A673 (cell line): ENCODE results near the gene PAM16. TPM values are rescaled to one million over a fixed set of nuclear protein-coding genes. Genes with fewer than 3 reads are reported as not detected.

Experiments used
- BruUV-seq: library from RNA; stranded (reverse); fragments of 400-500 nt; replicated peaks from 2 replicates; lab custom pipeline; 2021; lab: Mats Ljungman, UMichigan
- CTCF ChIA-PET: fragments of 300-600 bp; sonication (Branson Sonifier 250); formaldehyde crosslinking; loops from one replicate; lab custom pipeline; 2022; ENCODE audit warnings: antibody characterized with exemption; lab: Charles Lee
- POLR2A ChIA-PET: fragments of 300-600 bp; sonication (Branson Sonifier 250); formaldehyde crosslinking; loops from one replicate; lab custom pipeline; 2022; ENCODE audit warnings: antibody characterized with exemption; ENCODE audit not compliant: low non-redundant PET; lab: Charles Lee
- DNase-seq: peaks from one replicate; pipeline ENCODE4 v3.0.0-alpha.2; 2015; ENCODE audit warnings: low spot score
- H3K27ac ChIP-seq: fragments of 200-600 bp; sonication (generic); 2 replicates; pipeline ENCODE4 v1.5.1; 2016; ENCODE audit warnings: mixed run types, low read depth, mild to moderate bottlenecking, mixed read lengths, antibody characterized with exemption, low read length; ENCODE audit not compliant: poor library complexity, severe bottlenecking
- H3K27me3 ChIP-seq: fragments of 200-600 bp; sonication (generic); replicated peaks from 2 replicates; pipeline ENCODE4 v1.6.1; 2017; ENCODE audit warnings: mixed run types, low read depth, mild to moderate bottlenecking, mixed read lengths, antibody characterized with exemption, low read length; ENCODE audit not compliant: insufficient read depth, poor library complexity
- H3K36me3 ChIP-seq: fragments of 200-600 bp; sonication (generic); 2 replicates; pipeline ENCODE4 v1.6.1; 2016; ENCODE audit warnings: mixed run types, mild to moderate bottlenecking, mixed read lengths, antibody characterized with exemption, low read length; ENCODE audit not compliant: insufficient read depth, poor library complexity, severe bottlenecking
- H3K4me1 ChIP-seq: fragments of 200-600 bp; sonication (generic); 2 replicates; pipeline ENCODE4 v1.6.1; 2017; ENCODE audit warnings: mixed run types, mild to moderate bottlenecking, mixed read lengths, antibody characterized with exemption, low read length; ENCODE audit not compliant: insufficient read depth, poor library complexity, severe bottlenecking
- H3K4me3 ChIP-seq: fragments of 200-600 bp; sonication (generic); 2 replicates; pipeline ENCODE4 v1.5.1; 2016; ENCODE audit warnings: low read depth, mixed run types, mild to moderate bottlenecking, mixed read lengths, low read length; ENCODE audit not compliant: poor library complexity, severe bottlenecking
- H3K9me3 ChIP-seq: fragments of 200-600 bp; sonication (generic); 2 replicates; pipeline ENCODE4 v1.6.1; 2016; ENCODE audit warnings: mixed run types, low read depth, mild to moderate bottlenecking, mixed read lengths, antibody characterized with exemption, low read length; ENCODE audit not compliant: poor library complexity, severe bottlenecking
- CTCF ChIP-seq: fragments of 300-800, 200-600 bp; sonication (generic); conservative IDR thresholded peaks from 2 replicates; pipeline ENCODE4 v1.5.1; 2017; ENCODE audit warnings: low read depth, mild to moderate bottlenecking, antibody characterized with exemption, low read length, moderate library complexity, mixed read lengths
- EZH2 ChIP-seq: fragments of 200-600 bp; sonication (generic); IDR thresholded peaks from 2 replicates; pipeline ENCODE4 v1.6.1; 2017; ENCODE audit warnings: borderline replicate concordance, low read depth, mild to moderate bottlenecking, mixed read lengths, antibody characterized with exemption, low read length; ENCODE audit not compliant: poor library complexity, severe bottlenecking
- intact Hi-C: fragments of 100-400 bp; cut with micrococcal nuclease; formaldehyde crosslinking; loops from one replicate; pipeline ENCODE4 v1.10.0; 2022; ENCODE audit not compliant: unreplicated experiment
- total RNA-seq: library from RNA; stranded (reverse); gene quantifications from 2 replicates; pipeline ENCODE4 v1.2.3, GENCODE V29; 2021

The PAM16 gene
- total RNA-seq, 1 experiment from 2014 or later: 90.3 TPM

- Histone ChIP-seq H3K4me1 (peaks cover 43% of the 10 kb centered on the region), H3K27me3 (no peaks in the 10 kb centered on the region), H3K27ac (peak overlapping the region; percentile 82), H3K4me3 (no peak overlapping the region), H3K9me3 (no peaks in the 10 kb centered on the region), H3K36me3 (no peaks in the 10 kb centered on the region)
- intact Hi-C loops: no loop called here
- TF ChIP-seq EZH2 (no peak), CTCF (no peak; the same call in 1 of the 2 replicates)
- no TSS peak for BruUV-seq
- DNase-seq: no peak
- POLR2A ChIA-PET: no interaction called here
- CTCF ChIA-PET: no interaction called here
Observed at GRCh38 chr16:4390266-4391260, 39.4 kb upstream of the PAM16 start.

- intact Hi-C loops: no loop called here
- TF ChIP-seq EZH2 (no peak), CTCF (no peak)
- no peak for DNase-seq
- Histone ChIP-seq H3K27me3 (no peaks in the 10 kb centered on the region), H3K4me1 (peaks cover 43% of the 10 kb centered on the region), H3K36me3 (no peaks in the 10 kb centered on the region), H3K9me3 (no peaks in the 10 kb centered on the region), H3K27ac (peak overlapping the region; percentile 24), H3K4me3 (no peak overlapping the region)
- ChIA-PET CTCF (interaction anchor here (0.6 to 1.0 kb wide), 3 partner anchors 14 to 184 kb away, joined by 4 to 5 read pairs (median 4); no protein-coding TSS in a partner anchor), POLR2A (no interaction called here)
- BruUV-seq: no TSS peak
Observed at GRCh38 chr16:4389051-4389955, 38.2 kb upstream of the PAM16 start.
